ENCODE data around the gene RNF2.

GRCh38 chr1:185050823-185051451 is 5.6 kb downstream of the RNF2 start:
- TF ChIP-seq CTCF (IDR thresholded peaks at IDR 0.05) (no peak), POLR2A (IDR thresholded peaks at IDR 0.05) (no peak)
